CD4-positive, alpha-beta memory T cell (primary cell): ENCODE data around the gene TSHZ2. TPM values are rescaled to one million over a fixed set of nuclear protein-coding genes. Genes with fewer than 3 reads are reported as not detected.
A peak's percentile ranks its signal among the peaks of the same experiment; 100 is the strongest.

ENCODE experiments used
- CTCF ChIA-PET: fragments of 350-600 bp; sonication (Branson Sonifier 250); formaldehyde crosslinking; loops from one replicate; lab custom pipeline; 2021; ENCODE audit warnings: inconsistent platforms; ENCODE audit not compliant: partially characterized antibody; lab: Charles Lee
- POLR2A ChIA-PET: fragments of 350-600 bp; sonication (Branson Sonifier 250); formaldehyde crosslinking; loops from one replicate; lab custom pipeline; 2021; ENCODE audit not compliant: partially characterized antibody; lab: Charles Lee
- DNase-seq, 5 donors: peaks; one replicate each; pipeline versions ENCODE4 v3.0.0 to v3.0.0-alpha.2; 2020 to 2022; ENCODE audit warnings: mixed read lengths in 1 of 5
- H3K27ac ChIP-seq: one replicate; pipeline ENCODE4 v1.7.0; 2013; ENCODE audit warnings: low read depth, low read length
- H3K27me3 ChIP-seq: 2 replicates; pipeline ENCODE4 v1.7.0; 2013; ENCODE audit warnings: mild to moderate bottlenecking, low read length, moderate library complexity; ENCODE audit not compliant: insufficient read depth
- H3K36me3 ChIP-seq: 2 replicates; pipeline ENCODE4 v1.7.0; 2013; ENCODE audit warnings: mild to moderate bottlenecking, low read length, moderate library complexity; ENCODE audit not compliant: insufficient read depth
- H3K4me1 ChIP-seq: 2 replicates; pipeline ENCODE4 v1.7.0; 2013; ENCODE audit warnings: mild to moderate bottlenecking, low read length, moderate library complexity; ENCODE audit not compliant: insufficient read depth
- H3K4me3 ChIP-seq, 2 donors: one replicate each; pipeline ENCODE4 v1.7.0; 2013; ENCODE audit warnings: low read length in 2 of 2, mild to moderate bottlenecking in 1 of 2
- H3K9me3 ChIP-seq, 2 donors: one replicate each; pipeline ENCODE4 v1.7.0; 2013; ENCODE audit warnings: low read length in 2 of 2, control low read depth in 1 of 2; ENCODE audit not compliant: control insufficient read depth in 1 of 2
- H3K27ac Mint-ChIP-seq, 7 donors: one replicate each; pipeline ENCODE4 v1.8.0; 2020 to 2021; ENCODE audit warnings: mixed read lengths in 7 of 7, mild to moderate bottlenecking in 6 of 7, inconsistent platforms in 3 of 7, moderate library complexity in 3 of 7
- H3K27me3 Mint-ChIP-seq, 2 donors: one replicate each; pipeline ENCODE4 v1.8.0; 2020 to 2021; ENCODE audit warnings: mixed read lengths in 2 of 2
- H3K36me3 Mint-ChIP-seq, 2 donors: one replicate each; pipeline ENCODE4 v1.8.0; 2020 to 2021; ENCODE audit warnings: mixed read lengths in 2 of 2, inconsistent platforms in 1 of 2, mild to moderate bottlenecking in 1 of 2
- H3K4me1 Mint-ChIP-seq, 4 donors: one replicate each; pipeline ENCODE4 v1.8.0; 2020 to 2021; ENCODE audit warnings: mixed read lengths in 4 of 4, mild to moderate bottlenecking in 1 of 4
- H3K4me3 Mint-ChIP-seq, 8 donors: one replicate each; pipeline ENCODE4 v1.8.0; 2020 to 2021; ENCODE audit warnings: mixed read lengths in 8 of 8, mild to moderate bottlenecking in 7 of 8, moderate library complexity in 6 of 8, inconsistent platforms in 3 of 8
- H3K9me3 Mint-ChIP-seq, 8 donors: one replicate each; pipeline ENCODE4 v1.8.0; 2020 to 2021; ENCODE audit warnings: mixed read lengths in 8 of 8, mild to moderate bottlenecking in 5 of 8, inconsistent platforms in 3 of 8, moderate library complexity in 1 of 8
- intact Hi-C: fragments of 100-400 bp; cut with micrococcal nuclease; formaldehyde crosslinking; loops from one replicate; pipeline ENCODE4 v1.15.1; 2023
- polyA plus RNA-seq, 2 donors: library from polyadenylated mRNA; unstranded; fragments of 300-500 nt; fragmentation: Illumina TruSeq; gene quantifications; one replicate each; pipeline ENCODE4 v1.2.3, GENCODE V29; 2021
- total RNA-seq, 2 experiments: library from RNA; stranded (reverse); gene quantifications; one replicate each; pipeline ENCODE4 v1.2.3, GENCODE V29; 2021

The TSHZ2 gene
- total and polyA plus RNA-seq, 4 experiments from 2014 or later: 2.3 to 31.8 (median 17.1) TPM

- intact Hi-C loops: no loop called here
- Histone ChIP-seq H3K4me1 (peaks cover 13% of the 10 kb centered on the region), H3K4me3 (no peak overlapping the region), H3K27me3 (no peaks in the 10 kb centered on the region), H3K27ac (no peak overlapping the region), H3K9me3 (no peaks in the 10 kb centered on the region), H3K36me3 (no peaks in the 10 kb centered on the region)
- ChIA-PET CTCF (interaction anchor here (0.9 to 1.3 kb wide), 2 partner anchors 10 to 12 kb away, joined by 3 read pairs; no protein-coding TSS in a partner anchor), POLR2A (no interaction called here)
- Mint-ChIP-seq H3K36me3 (peaks cover 0 to 6% of the 10 kb centered on the region in 2 donors), H3K27me3 (peaks cover 1 to 6% of the 10 kb centered on the region in 2 donors), H3K27ac (peak overlapping the region in 1 of 7 donors; percentile 5), H3K9me3 (peaks cover 0 to 2% (median 0%) of the 10 kb centered on the region in 8 donors), H3K4me3 (peak overlapping the region in 2 of 8 donors; percentile 28 to 37), H3K4me1 (peaks cover 11 to 30% (median 24%) of the 10 kb centered on the region in 4 donors)
- peak in 1 of 5 donors; percentile 8 for DNase-seq
Measured at GRCh38 chr20:53146201-53146891, 174.2 kb downstream of the TSHZ2 start.

DNA sequence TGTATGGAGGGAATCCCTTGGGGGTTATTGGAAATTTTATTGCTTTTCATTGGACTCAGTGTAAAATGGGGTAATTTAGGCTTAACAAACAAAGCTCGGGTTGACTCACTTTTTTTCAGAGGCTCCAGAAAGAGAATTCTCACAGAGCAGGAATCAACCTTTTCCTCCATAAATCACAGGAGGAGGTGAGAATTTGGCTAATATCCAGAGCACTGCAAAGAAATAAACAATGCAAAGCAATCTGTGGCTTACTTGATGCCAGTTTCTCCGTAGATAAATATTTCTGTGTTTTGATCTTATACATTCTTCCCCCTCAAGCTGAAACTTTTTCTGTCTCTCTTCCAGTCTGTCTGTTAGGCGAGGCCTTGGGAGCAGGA lies 176.6 kb downstream of the TSHZ2 start:
- Histone ChIP-seq H3K4me1 (peaks cover 7% of the 10 kb centered on the region), H3K36me3 (no peaks in the 10 kb centered on the region), H3K9me3 (no peaks in the 10 kb centered on the region), H3K4me3 (no peak overlapping the region), H3K27me3 (no peaks in the 10 kb centered on the region), H3K27ac (no peak overlapping the region)
- CTCF ChIA-PET: interaction anchor here (1.0 to 1.2 kb wide), 2 partner anchors 9 to 837 kb away, joined by 3 read pairs; no protein-coding TSS in a partner anchor
- H3K27ac Mint-ChIP-seq: no peak overlapping the region
- H3K4me3 Mint-ChIP-seq: no peak overlapping the region
- peaks cover 1 to 4% of the 10 kb centered on the region in 2 donors for H3K27me3 Mint-ChIP-seq
- POLR2A ChIA-PET: no interaction called here
- no peak for DNase-seq
- peaks cover 11 to 28% (median 15%) of the 10 kb centered on the region in 4 donors for H3K4me1 Mint-ChIP-seq
- no peaks in the 10 kb centered on the region for H3K9me3 Mint-ChIP-seq
- H3K36me3 Mint-ChIP-seq: no peaks in the 10 kb centered on the region
- intact Hi-C loops: no loop called here

- H3K4me3 Mint-ChIP-seq: peak overlapping the region in 1 of 8 donors; percentile 35
- Histone ChIP-seq H3K4me3 (no peak overlapping the region), H3K27ac (no peak overlapping the region), H3K9me3 (no peaks in the 10 kb centered on the region), H3K36me3 (no peaks in the 10 kb centered on the region), H3K27me3 (no peaks in the 10 kb centered on the region), H3K4me1 (peaks cover 7% of the 10 kb centered on the region)
- peaks cover 1 to 4% of the 10 kb centered on the region in 2 donors for H3K27me3 Mint-ChIP-seq
- H3K9me3 Mint-ChIP-seq: no peaks in the 10 kb centered on the region
- H3K27ac Mint-ChIP-seq: no peak overlapping the region
- H3K4me1 Mint-ChIP-seq: peaks cover 11 to 31% (median 15%) of the 10 kb centered on the region in 4 donors
- intact Hi-C loops: no loop called here
- H3K36me3 Mint-ChIP-seq: no peaks in the 10 kb centered on the region
- CTCF ChIA-PET: interaction anchor here (1.0 to 1.2 kb wide), 2 partner anchors 9 to 837 kb away, joined by 3 read pairs; no protein-coding TSS in a partner anchor
- DNase-seq: no peak
- POLR2A ChIA-PET: no interaction called here
Measured at GRCh38 chr20:53149148-53149889, 177.2 kb downstream of the TSHZ2 start.

DNA sequence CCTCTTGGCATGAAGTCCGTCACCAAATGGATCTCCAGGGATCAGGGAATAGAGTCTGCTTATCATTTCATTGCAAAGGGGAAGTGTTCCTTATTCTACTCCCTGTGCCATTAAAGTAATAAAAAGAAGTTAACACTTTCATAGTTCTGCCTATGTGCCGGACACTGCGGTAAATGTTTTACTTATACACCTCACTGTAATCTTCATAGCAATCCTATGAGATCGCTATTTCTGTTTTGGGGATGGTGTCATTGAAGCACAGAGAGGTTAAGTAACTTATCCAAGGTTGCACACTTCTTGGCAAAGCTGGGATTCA lies 177.7 kb downstream of the TSHZ2 start:
- Histone ChIP-seq H3K4me1 (peaks cover 7% of the 10 kb centered on the region), H3K4me3 (no peak overlapping the region), H3K36me3 (no peaks in the 10 kb centered on the region), H3K27ac (no peak overlapping the region), H3K27me3 (no peaks in the 10 kb centered on the region), H3K9me3 (no peaks in the 10 kb centered on the region)
- peaks cover 11 to 36% (median 15%) of the 10 kb centered on the region in 4 donors for H3K4me1 Mint-ChIP-seq
- H3K4me3 Mint-ChIP-seq: no peak overlapping the region
- intact Hi-C loops: no loop called here
- ChIA-PET CTCF (no interaction called here), POLR2A (no interaction called here)
- no peaks in the 10 kb centered on the region for H3K36me3 Mint-ChIP-seq
- H3K9me3 Mint-ChIP-seq: no peaks in the 10 kb centered on the region
- H3K27me3 Mint-ChIP-seq: peaks cover 1 to 4% of the 10 kb centered on the region in 2 donors
- H3K27ac Mint-ChIP-seq: no peak overlapping the region
- DNase-seq: no peak

DNA sequence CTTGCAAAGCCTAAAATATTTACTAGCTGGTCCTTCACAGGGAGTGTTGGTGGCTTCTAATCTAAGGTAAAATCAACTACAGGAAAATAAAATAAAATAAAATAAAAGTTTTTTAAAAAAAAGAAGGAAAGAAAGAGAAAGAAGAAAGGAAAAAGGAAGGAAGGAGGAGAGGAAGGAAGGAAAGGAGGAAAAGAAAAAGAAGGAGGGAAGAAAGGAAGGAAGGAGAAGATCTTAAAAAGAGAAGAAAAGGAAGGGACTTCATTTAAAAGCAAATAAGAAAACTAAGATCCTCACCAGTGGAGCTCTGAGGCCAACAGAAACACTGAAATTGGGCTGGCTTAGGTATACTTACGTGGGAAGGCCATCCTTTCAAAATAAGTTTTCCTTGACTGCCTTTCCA lies 178.4 kb downstream of the TSHZ2 start:
- Mint-ChIP-seq H3K4me1 (peaks cover 11 to 36% (median 11%) of the 10 kb centered on the region in 4 donors), H3K9me3 (no peaks in the 10 kb centered on the region), H3K27me3 (peaks cover 1 to 4% of the 10 kb centered on the region in 2 donors), H3K27ac (no peak overlapping the region), H3K36me3 (no peaks in the 10 kb centered on the region), H3K4me3 (no peak overlapping the region)
- no peaks in the 10 kb centered on the region for H3K27me3 ChIP-seq
- ChIA-PET CTCF (no interaction called here), POLR2A (no interaction called here)
- no peak for DNase-seq
- no peaks in the 10 kb centered on the region for H3K36me3 ChIP-seq
- intact Hi-C loops: no loop called here
- no peak overlapping the region for H3K27ac ChIP-seq
- no peaks in the 10 kb centered on the region for H3K9me3 ChIP-seq
- peaks cover 7% of the 10 kb centered on the region for H3K4me1 ChIP-seq
- no peak overlapping the region for H3K4me3 ChIP-seq

GRCh38 chr20:53152228-53152627 lies 180.1 kb downstream of the TSHZ2 start:
- DNase-seq: no peak
- peaks cover 0 to 22% (median 0%) of the 10 kb centered on the region in 4 donors for H3K4me1 Mint-ChIP-seq
- intact Hi-C loops: no loop called here
- H3K27ac Mint-ChIP-seq: peak overlapping the region in 1 of 7 donors; percentile 53
- H3K36me3 ChIP-seq: no peaks in the 10 kb centered on the region
- POLR2A ChIA-PET: no interaction called here
- H3K36me3 Mint-ChIP-seq: no peaks in the 10 kb centered on the region
- no peak overlapping the region for H3K4me3 Mint-ChIP-seq
- no peaks in the 10 kb centered on the region for H3K27me3 Mint-ChIP-seq
- no peaks in the 10 kb centered on the region for H3K4me1 ChIP-seq
- H3K9me3 Mint-ChIP-seq: no peaks in the 10 kb centered on the region
- CTCF ChIA-PET: interaction anchor here (1.0 kb wide), 1 partner anchor 64 kb away, joined by 3 read pairs; no protein-coding TSS in a partner anchor
- H3K27me3 ChIP-seq: no peaks in the 10 kb centered on the region
- H3K4me3 ChIP-seq: no peak overlapping the region
- no peak overlapping the region for H3K27ac ChIP-seq
- no peaks in the 10 kb centered on the region for H3K9me3 ChIP-seq

DNA sequence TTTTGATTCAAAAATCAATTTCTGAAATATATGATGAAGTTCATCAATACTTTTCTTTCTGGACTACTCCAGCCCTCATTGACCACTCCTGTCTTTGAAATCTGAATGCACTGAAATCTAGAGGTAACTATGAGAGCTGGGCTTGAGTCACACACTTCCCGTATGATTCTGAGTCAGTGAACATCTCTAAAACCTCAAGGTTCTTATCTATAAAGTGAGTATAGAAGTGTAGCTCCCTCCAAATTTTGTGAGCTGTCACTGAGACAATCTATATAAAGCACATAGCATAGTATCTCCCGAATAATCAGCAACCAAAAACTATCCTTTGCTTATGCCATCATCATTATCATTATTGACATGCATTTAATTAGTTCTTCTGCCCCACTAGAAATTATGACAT lies 182.4 kb downstream of the TSHZ2 start:
- H3K4me3 ChIP-seq: no peak overlapping the region
- Mint-ChIP-seq H3K27me3 (peaks cover 0 to 3% of the 10 kb centered on the region in 2 donors), H3K9me3 (peaks cover 0 to 3% (median 0%) of the 10 kb centered on the region in 8 donors), H3K4me3 (no peak overlapping the region), H3K4me1 (peaks cover 4 to 21% (median 7%) of the 10 kb centered on the region in 4 donors), H3K27ac (peak overlapping the region in 1 of 7 donors; percentile 18), H3K36me3 (peaks cover 0 to 3% of the 10 kb centered on the region in 2 donors)
- no peaks in the 10 kb centered on the region for H3K27me3 ChIP-seq
- no peaks in the 10 kb centered on the region for H3K4me1 ChIP-seq
- intact Hi-C loops: no loop called here
- no peaks in the 10 kb centered on the region for H3K36me3 ChIP-seq
- no peak overlapping the region for H3K27ac ChIP-seq
- H3K9me3 ChIP-seq: no peaks in the 10 kb centered on the region
- ChIA-PET CTCF (interaction anchor here (0.9 kb wide), 1 partner anchor 11 kb away, joined by 3 read pairs; no protein-coding TSS in a partner anchor), POLR2A (interaction anchor here (0.9 kb wide), 1 partner anchor 18 kb away, joined by 3 read pairs; no protein-coding TSS in a partner anchor)
- no peak for DNase-seq
